ENCODE results near the gene SLC4A2. TPM values are rescaled to one million over a fixed set of nuclear protein-coding genes. Genes with fewer than 3 reads are reported as not detected.

Gene SLC4A2
- polyA plus RNA-seq, 3 donors = 21.6 to 132 (median 23.8) TPM

DNA sequence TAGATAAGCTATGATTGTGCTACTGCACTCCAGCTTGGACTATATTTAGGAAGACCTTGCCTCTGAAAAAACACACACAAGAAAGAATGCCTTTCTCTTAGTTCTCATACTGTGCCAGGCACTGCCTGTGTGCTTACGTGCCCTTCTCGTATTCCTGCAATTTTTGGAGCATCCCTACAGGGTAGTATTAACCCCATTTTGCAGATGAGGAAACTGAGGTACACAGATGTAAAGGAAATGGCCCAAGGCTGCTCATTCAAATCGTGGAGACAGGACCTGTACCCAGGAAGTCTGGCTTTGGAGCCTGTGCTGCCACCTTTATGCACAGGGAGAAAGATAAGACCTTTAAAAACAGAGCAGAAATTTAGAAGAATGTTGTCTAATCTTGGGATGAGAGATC, 43.6 kb downstream of the SLC4A2 start:
- intact Hi-C loops (cut with micrococcal nuclease) = no loop called here
- Histone ChIP-seq H3K79me2 (ENCODE audit: insufficient read depth, low read length) (peaks cover 34% of the 10 kb centered on the region), H2AFZ (ENCODE audit: insufficient read depth, low read depth, low read length, poor library complexity, severe bottlenecking) (no peak overlapping the region), H3K9me3 (replicated peaks in 1 of 2; ENCODE audit: control insufficient read depth in 1 of 2, insufficient read depth in 1 of 2, low read length in 2 of 2) (no peaks in the 10 kb centered on the region), H3K4me3 (replicated peaks in 1 of 3; ENCODE audit: low read depth in 2 of 3, low read length in 3 of 3) (no peak overlapping the region), H3K27me3 (ENCODE audit: control insufficient read depth in 2 of 2, insufficient read depth in 2 of 2, low read length in 2 of 2) (no peaks in the 10 kb centered on the region), H3K4me2 (replicated peaks; ENCODE audit: extremely low read depth, low read length, poor library complexity, severe bottlenecking) (no peak overlapping the region), H4K20me1 (ENCODE audit: insufficient read depth, low read length) (peaks cover 100% of the 10 kb centered on the region), H3K9ac (ENCODE audit: insufficient read depth, low read length, poor library complexity, severe bottlenecking) (no peak overlapping the region), H3K36me3 (replicated peaks in 1 of 2; ENCODE audit: control insufficient read depth in 1 of 2, insufficient read depth in 2 of 2, low read length in 2 of 2) (peaks cover 0 to 4% of the 10 kb centered on the region in 2 donors), H3K27ac (ENCODE audit: low read depth in 1 of 2, low read length in 2 of 2) (no peak overlapping the region), H3K4me1 (ENCODE audit: control insufficient read depth in 1 of 2, insufficient read depth in 2 of 2, low read length in 2 of 2) (no peaks in the 10 kb centered on the region)
- H3K27ac Mint-ChIP-seq = no peak overlapping the region
- DNase-seq = no peak
- H3K4me3 Mint-ChIP-seq = no peak overlapping the region
- peaks cover 13 to 18% of the 10 kb centered on the region in 2 donors for H3K36me3 Mint-ChIP-seq
- no peaks in the 10 kb centered on the region for H3K27me3 Mint-ChIP-seq (ENCODE audit: low read depth in 3 of 3)
- peaks cover 3% of the 10 kb centered on the region for H3K4me1 Mint-ChIP-seq
- peaks cover 0 to 1% (median 0%) of the 10 kb centered on the region in 7 donors for H3K9me3 Mint-ChIP-seq
- 20% methylated on average over 1 of the region's 3 CpGs for WGBS (ENCODE audit: insufficient coverage)
- no peak for TF ChIP-seq CTCF (IDR thresholded peaks at IDR 0.05)

- no peak overlapping the region for H3K27ac Mint-ChIP-seq
- peaks cover 100% of the 10 kb centered on the region for H4K20me1 ChIP-seq (ENCODE audit: insufficient read depth, low read length)
- WGBS (ENCODE audit: insufficient coverage) = 96% methylated on average over 7 of the region's 12 CpGs
These were observed 44.6 kb downstream of the SLC4A2 start for GRCh38 chr7:151103973-151104372.

More at GRCh38 chr7:151103973-151104372, 44.6 kb downstream of the SLC4A2 start:
- Histone ChIP-seq H3K9me3 (replicated peaks in 1 of 2; ENCODE audit: control insufficient read depth in 1 of 2, insufficient read depth in 1 of 2, low read length in 2 of 2) (no peaks in the 10 kb centered on the region), H3K27me3 (ENCODE audit: control insufficient read depth in 2 of 2, insufficient read depth in 2 of 2, low read length in 2 of 2) (no peaks in the 10 kb centered on the region), H3K4me2 (replicated peaks; ENCODE audit: extremely low read depth, low read length, poor library complexity, severe bottlenecking) (no peak overlapping the region), H3K27ac (ENCODE audit: low read depth in 1 of 2, low read length in 2 of 2) (no peak overlapping the region), H3K79me2 (ENCODE audit: insufficient read depth, low read length) (peaks cover 28% of the 10 kb centered on the region), H3K4me3 (replicated peaks in 1 of 3; ENCODE audit: low read depth in 2 of 3, low read length in 3 of 3) (no peak overlapping the region), H3K4me1 (ENCODE audit: control insufficient read depth in 1 of 2, insufficient read depth in 2 of 2, low read length in 2 of 2) (no peaks in the 10 kb centered on the region), H3K36me3 (replicated peaks in 1 of 2; ENCODE audit: control insufficient read depth in 1 of 2, insufficient read depth in 2 of 2, low read length in 2 of 2) (peaks cover 0 to 4% of the 10 kb centered on the region in 2 donors), H2AFZ (ENCODE audit: insufficient read depth, low read depth, low read length, poor library complexity, severe bottlenecking) (no peak overlapping the region), H3K9ac (ENCODE audit: insufficient read depth, low read length, poor library complexity, severe bottlenecking) (no peak overlapping the region)
- Mint-ChIP-seq H3K9me3 (peaks cover 0 to 1% (median 0%) of the 10 kb centered on the region in 7 donors), H3K27me3 (ENCODE audit: low read depth in 3 of 3) (no peaks in the 10 kb centered on the region), H3K36me3 (peaks cover 13 to 18% of the 10 kb centered on the region in 2 donors), H3K4me3 (no peak overlapping the region), H3K4me1 (peaks cover 3% of the 10 kb centered on the region)
- intact Hi-C loops (cut with micrococcal nuclease) = no loop called here
- TF ChIP-seq CTCF (IDR thresholded peaks at IDR 0.05) = no peak
- no peak for DNase-seq

Measured in CD14-positive monocyte (primary cell).